Measurements from ENCODE around the gene PLPPR4.

DNA sequence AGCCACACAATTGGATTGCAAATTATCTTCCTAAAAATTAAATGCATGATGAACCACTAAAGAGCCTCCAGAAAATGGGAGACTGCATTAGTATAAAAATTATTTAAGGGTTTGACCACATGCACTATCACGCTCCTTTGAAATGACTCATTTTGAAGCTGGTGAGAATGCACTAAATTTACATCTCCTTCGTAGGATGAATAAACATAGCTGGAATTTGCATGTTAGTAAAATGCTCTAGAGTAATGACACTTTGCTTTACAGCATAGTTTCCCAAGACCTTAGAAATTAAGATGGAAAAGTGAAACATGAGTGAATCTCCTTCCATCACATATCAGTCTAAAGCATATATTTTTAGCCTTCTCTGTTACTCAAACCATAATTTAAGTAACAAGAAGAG, 2.4 kb downstream of the PLPPR4 start:
- TF ChIP-seq CTCF (IDR thresholded peaks at IDR 0.05): no peak
- no peak for TF ChIP-seq POLR2A (IDR thresholded peaks at IDR 0.05; ENCODE audit: low read depth)
